HG03108 (cell line): ENCODE data around the gene POLD4.

Experiments used
- ATAC-seq: cut with Tn5 transposase; IDR thresholded peaks from one replicate; pipeline ENCODE4 v1.9.1; 2021; ENCODE audit warnings: moderate library complexity; ENCODE audit not compliant: unreplicated experiment

Gene POLD4

GRCh38 chr11:67317888-67318555, 35.3 kb downstream of the POLD4 start:
- no peak for ATAC-seq

DNA sequence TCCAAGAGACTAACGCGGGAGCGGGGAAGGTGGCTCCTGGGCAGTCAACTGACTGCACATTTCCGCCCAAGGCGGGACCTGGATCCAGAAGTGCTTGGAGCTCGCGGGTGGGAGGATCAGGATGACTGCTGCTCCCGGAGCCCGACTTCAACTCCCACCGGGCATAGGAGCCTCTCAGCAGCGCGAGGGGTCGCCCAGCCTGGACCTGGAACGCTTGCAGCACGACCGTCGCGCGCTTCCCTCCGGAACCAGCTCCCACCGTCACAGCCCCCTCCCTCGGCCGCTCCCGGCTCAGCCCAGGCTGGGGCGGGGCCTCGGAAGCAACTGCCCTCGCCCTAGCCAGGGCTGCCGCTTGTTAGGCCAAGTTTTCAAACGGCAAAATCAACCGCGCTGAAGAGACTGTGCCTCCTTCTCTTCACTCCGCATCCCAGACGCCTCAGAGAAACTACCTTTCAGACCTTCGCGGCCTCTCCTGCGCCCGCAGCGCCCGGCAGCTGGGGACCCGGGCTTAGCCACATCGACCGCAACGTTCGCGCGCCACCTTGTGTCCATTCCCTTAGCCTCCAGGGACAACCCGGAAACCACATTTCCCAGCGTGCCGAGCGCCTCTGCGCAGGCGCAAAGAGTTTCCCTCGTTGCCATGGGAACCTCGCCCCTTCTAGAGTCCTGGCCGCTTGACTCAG, 36.0 kb downstream of the POLD4 start:
- peak; percentile 80 for ATAC-seq

DNA sequence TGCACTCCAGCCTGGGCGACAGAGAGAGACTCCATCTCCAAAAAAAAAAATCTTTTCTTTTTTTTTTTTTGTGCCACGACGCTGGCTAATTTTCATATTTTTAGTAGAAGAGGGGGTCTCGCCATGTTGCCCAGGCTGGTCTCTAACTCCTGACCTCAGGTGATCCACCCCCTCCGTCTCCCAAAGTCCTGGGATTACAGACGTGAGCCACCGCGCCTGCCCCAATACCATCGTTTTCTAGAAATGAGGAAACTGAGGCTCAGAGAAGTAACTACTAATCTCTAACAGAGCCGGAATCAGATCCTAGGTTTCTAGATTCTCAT, 36.5 kb downstream of the POLD4 start:
- ATAC-seq, result no peak

GRCh38 chr11:67315325-67315909, 37.9 kb downstream of the POLD4 start:
- ATAC-seq, result no peak

- no peak for ATAC-seq
Observed at GRCh38 chr11:67314218-67314617, 39.1 kb downstream of the POLD4 start.

GRCh38 chr11:67313125-67313890, 40.0 kb downstream of the POLD4 start:
- no peak for ATAC-seq

- ATAC-seq, result no peak
Observed at GRCh38 chr11:67312187-67313021, 40.9 kb downstream of the POLD4 start.

GRCh38 chr11:67311556-67312082, 41.7 kb downstream of the POLD4 start:
- no peak for ATAC-seq

DNA sequence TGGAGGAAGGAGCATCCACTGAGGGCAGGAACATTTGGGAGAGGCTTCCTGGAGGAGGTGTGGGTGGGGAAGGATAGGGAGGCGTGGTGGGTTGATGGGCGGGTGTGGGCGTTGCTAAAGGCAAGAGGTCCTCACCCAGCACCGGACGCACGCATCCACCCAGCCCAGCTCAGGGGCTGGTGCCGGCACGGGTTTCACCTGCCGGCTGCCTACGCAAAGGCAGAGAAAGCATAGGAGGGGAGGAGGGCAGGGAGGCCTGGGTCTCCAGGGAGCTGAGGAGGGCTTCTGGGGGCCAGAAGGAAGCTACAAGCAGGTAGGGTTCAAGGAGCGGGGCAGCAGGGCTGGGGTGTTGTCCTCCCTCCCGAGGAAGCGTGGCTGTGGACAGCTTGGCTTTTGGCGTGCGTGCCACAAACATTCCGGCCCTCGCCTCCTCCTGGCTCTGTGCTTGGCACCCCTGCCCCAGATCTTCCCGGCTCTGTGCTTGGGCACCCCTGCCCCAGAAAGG, 42.2 kb downstream of the POLD4 start:
- ATAC-seq, result no peak

DNA sequence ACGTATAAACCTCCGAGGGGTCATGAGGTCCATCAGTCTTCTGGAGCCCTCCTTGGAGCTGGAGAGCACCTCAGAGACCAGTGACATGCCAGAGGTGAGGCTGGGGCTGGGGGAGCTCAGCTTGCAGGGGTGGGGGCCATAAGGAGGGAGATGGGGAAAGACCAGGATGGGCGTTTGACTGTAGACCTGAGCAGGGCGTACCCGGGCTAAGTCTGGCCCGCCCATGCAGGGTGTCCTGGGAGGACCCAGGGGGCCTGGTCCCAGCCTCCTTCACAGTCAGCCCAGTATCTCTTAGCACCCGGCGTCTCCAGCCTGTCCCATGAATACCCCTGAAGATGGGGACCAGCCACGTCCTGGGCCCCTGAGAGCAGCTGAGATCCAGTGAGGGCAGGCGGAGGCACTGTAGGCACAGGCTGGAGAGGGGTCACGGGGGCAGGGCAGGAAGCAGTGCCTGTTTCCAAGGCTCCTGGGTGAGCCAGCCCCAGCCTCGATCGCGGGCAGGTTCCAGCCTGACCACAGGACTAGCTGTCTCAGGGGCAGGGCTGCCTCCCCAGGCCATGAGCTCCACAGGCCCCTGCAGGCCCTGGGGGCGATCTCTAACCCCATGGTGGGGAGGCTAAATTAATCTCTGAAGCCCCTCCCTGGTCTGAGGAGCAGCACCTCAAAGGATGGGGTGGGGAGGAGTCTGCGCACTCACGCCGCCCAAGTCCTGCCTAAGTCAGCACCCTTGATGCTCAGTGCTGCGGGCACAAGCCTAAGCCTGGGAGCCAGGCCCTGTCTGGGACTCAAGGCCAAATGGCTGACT, 42.9 kb downstream of the POLD4 start:
- ATAC-seq, result no peak

- ATAC-seq, result no peak
Observed at GRCh38 chr11:67309661-67310061, 43.7 kb downstream of the POLD4 start.

GRCh38 chr11:67309166-67309565, 44.2 kb downstream of the POLD4 start:
- no peak for ATAC-seq

DNA sequence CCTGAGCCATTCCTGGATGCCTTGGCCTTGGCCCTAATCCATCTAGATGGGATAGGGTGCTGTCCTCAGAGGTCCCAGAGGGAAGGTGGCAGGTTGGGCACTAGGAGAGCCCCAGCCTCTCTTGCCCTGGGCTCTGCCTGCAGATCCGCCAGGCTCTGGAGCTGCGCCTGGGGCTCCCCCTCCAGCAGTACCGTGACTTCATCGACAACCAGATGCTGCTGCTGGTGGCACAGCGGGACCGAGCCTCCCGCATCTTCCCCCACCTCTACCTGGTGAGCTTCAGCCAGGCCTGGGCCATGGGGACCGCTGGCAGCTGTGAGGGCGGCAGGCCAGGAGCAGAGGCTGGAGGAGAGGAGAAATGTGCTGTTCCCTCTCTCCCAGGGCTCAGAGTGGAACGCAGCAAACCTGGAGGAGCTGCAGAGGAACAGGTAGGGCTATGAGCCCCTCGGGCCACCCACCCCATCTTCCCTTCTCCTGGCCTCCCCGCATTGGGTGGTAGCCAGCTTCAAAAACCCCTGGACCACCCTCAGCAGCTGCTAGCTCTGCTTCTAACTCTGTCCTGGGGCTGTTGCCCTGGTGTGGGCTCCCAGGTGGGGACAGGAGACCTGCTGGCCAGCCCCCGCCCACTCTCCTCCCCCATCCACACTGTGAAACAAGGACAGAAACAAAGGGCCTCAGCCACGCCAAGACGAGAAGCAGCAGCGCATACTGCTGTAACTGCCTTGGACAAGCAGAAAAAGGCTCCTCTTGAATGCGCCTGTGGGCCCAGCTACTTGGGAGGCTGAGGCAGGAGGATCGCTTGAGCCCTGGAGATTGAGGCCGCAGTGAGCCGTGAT, 45.1 kb downstream of the POLD4 start:
- ATAC-seq, result no peak

DNA sequence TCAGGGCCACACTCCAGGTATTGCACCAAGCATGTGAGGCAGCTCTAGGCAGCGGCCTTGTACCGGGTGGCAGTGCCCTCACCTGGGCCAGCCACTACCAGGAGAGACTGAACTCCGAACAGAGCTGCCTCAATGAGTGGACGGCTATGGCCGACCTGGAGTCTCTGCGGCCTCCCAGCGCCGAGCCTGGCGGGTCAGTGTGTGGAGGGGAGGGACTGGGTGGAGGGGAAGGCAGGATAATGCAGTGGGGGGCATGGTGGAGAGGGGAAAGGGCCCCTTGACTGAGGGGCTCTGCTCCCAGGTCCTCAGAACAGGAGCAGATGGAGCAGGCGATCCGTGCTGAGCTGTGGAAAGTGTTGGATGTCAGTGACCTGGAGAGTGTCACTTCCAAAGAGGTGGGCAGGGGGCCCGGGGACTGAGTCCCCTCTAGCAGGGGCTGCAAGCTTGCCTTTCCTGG, 45.8 kb downstream of the POLD4 start:
- ATAC-seq, result no peak

DNA sequence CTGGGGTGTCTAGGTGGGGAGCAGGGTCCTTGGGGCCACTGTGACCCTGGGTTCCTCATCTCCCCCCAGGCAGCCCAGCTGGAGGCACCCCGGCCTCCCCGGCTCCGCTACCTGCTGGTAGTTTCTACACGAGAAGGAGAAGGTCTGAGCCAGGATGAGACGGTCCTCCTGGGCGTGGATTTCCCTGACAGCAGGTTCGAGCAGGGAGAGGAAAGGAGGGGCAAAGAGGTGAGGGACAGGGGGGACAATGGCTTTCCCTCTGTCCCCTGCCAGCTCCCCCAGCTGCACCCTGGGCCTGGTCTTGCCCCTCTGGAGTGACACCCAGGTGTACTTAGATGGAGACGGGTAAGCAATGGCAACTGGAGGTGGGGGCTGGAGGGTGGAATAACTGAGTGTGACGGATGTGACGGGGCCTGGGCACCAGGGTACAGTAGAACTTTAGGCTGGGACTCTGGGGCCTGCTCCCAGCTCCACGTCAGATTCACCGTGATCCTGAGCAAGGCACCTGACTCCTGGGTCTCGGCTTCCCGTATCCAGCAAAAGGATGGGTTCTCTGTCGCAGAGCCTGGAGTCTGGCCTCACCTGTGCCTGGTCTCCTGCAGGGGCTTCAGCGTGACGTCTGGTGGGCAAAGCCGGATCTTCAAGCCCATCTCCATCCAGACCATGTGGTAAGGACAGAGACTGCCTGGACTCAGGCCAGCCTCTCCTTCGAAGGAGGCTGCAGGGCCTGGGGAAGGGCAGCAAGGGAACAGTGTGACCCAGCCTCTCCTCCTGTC, 46.4 kb downstream of the POLD4 start:
- ATAC-seq, result no peak

DNA sequence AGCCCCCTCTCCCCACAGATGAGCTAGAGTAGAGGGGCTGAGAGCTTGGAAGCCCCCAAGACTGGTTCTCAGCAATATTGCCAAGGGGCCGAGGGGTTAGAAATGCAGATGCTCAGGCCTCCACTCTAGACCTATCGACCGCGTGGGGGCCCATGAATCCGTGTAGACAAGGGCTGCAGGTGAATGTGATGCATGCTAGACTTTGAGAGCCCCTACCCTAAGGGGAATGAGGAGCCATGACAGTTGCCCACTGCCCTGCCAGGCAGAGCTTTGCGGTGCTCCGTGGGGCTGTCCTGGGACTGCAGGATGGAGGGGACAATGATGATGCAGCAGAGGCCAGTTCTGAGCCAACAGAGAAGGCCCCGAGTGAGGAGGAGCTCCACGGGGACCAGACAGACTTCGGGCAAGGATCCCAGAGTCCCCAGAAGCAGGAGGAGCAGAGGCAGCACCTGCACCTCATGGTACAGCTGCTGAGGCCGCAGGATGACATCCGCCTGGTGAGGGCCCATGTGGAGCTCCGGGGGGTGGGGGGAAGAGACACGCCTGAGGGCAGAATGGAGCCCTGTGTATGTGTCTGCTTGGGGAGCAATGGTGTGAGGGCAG, 48.7 kb downstream of the POLD4 start:
- no peak for ATAC-seq

DNA sequence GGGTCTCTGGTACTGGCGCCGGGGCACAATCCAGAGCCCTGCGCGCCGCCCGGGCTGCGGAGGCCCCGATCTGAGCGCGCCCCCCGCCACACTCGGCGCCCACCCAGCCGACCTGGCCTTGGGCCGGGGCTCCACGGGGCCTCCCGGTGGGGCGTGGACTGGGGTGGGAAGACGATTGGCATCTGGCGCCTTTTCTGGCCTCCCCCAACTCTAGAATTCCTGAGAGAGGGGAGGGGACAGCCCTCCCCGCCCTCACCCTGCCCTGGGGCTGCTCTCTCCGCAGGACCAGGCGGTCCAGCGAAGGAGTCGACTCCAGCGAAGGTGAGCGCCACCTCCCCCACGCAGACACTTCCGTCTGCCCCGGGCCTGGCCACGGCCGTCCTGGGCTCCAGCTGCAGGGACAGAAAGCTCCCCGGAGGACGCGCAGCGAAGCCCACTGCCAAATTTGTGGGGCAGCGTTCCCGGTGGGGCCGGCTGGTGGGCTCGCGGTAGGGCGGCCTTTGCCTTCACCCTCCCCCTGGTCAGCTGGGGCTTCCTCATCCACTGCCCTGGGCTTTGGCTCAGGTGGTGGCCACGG, 49.4 kb downstream of the POLD4 start:
- no peak for ATAC-seq
